ENCODE results near the gene CAPN5. TPM values are rescaled to one million over a fixed set of nuclear protein-coding genes. Genes with fewer than 3 reads are reported as not detected.

Gene CAPN5
- total and polyA plus RNA-seq, 2 of the 13 experiments (the other 11 are each of a cell fraction or from before 2014, with no cell fraction given): 0.27 to 1.2 TPM

GRCh38 chr11:77144857-77145428 lies 78.2 kb downstream of the CAPN5 start (continued):
- TF ChIP-seq, protein P1, sequence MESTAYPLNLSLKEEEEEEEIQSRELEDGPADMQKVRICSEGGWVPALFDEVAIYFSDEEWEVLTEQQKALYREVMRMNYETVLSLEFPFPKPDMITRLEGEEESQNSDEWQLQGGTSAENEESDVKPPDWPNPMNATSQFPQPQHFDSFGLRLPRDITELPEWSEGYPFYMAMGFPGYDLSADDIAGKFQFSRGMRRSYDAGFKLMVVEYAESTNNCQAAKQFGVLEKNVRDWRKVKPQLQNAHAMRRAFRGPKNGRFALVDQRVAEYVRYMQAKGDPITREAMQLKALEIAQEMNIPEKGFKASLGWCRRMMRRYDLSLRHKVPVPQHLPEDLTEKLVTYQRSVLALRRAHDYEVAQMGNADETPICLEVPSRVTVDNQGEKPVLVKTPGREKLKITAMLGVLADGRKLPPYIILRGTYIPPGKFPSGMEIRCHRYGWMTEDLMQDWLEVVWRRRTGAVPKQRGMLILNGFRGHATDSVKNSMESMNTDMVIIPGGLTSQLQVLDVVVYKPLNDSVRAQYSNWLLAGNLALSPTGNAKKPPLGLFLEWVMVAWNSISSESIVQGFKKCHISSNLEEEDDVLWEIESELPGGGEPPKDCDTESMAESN (CRISPR knock-in tag; conservative IDR thresholded peaks at IDR 0.05): peak; percentile 33; the same call in 1 of the 2 replicates
- TF ChIP-seq GATAD1 (CRISPR knock-in tag; IDR thresholded peaks at IDR 0.05) (peak; percentile 29; the same call in 1 of the 2 replicates), YEATS2 (CRISPR knock-in tag; IDR thresholded peaks at IDR 0.05; ENCODE audit: borderline replicate concordance) (no peak), ZNF121 (CRISPR knock-in tag; IDR thresholded peaks at IDR 0.05) (0 out of 2 replicates have a peak, but pooled peaks have one; percentile 24), ZNF720 (CRISPR knock-in tag; IDR thresholded peaks at IDR 0.05) (no peak), RXRB (CRISPR knock-in tag; IDR thresholded peaks at IDR 0.05; ENCODE audit: borderline replicate concordance) (peak; percentile 74; the same call in 1 of the 2 replicates), ZNF263 (CRISPR knock-in tag; IDR thresholded peaks at IDR 0.05) (peak; percentile 93), ZNF543 (CRISPR knock-in tag; IDR thresholded peaks at IDR 0.05) (0 out of 2 replicates have a peak, but pooled peaks have one; percentile 19), NR2F2 (IDR thresholded peaks at IDR 0.05; ENCODE audit: borderline replicate concordance, low read depth) (peak; percentile 60; the same call in 1 of the 2 replicates), RXRA (CRISPR knock-in tag; IDR thresholded peaks at IDR 0.05) (peak; percentile 81), GATAD2A (CRISPR knock-in tag; IDR thresholded peaks at IDR 0.05) (peak; percentile 85), ZNF230 (CRISPR knock-in tag; IDR thresholded peaks at IDR 0.05) (peak; percentile 74; the same call in 1 of the 2 replicates), SOX5 (CRISPR knock-in tag; IDR thresholded peaks at IDR 0.05; ENCODE audit: borderline replicate concordance) (peak; percentile 48; the same call in 1 of the 2 replicates), ZBTB38 (CRISPR knock-in tag; IDR thresholded peaks at IDR 0.05) (peak; percentile 60; the same call in 1 of the 2 replicates), HMG20A (CRISPR knock-in tag; IDR thresholded peaks at IDR 0.05; ENCODE audit: borderline replicate concordance) (peak; percentile 48; the same call in 1 of the 2 replicates), ZGPAT (CRISPR knock-in tag; IDR thresholded peaks at IDR 0.05) (no peak)
- TF ChIP-seq, protein P2, sequence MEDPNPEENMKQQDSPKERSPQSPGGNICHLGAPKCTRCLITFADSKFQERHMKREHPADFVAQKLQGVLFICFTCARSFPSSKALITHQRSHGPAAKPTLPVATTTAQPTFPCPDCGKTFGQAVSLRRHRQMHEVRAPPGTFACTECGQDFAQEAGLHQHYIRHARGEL (CRISPR knock-in tag; IDR thresholded peaks at IDR 0.05): 0 out of 2 replicates have a peak, but pooled peaks have one; percentile 70
- TF ChIP-seq, protein P3, sequence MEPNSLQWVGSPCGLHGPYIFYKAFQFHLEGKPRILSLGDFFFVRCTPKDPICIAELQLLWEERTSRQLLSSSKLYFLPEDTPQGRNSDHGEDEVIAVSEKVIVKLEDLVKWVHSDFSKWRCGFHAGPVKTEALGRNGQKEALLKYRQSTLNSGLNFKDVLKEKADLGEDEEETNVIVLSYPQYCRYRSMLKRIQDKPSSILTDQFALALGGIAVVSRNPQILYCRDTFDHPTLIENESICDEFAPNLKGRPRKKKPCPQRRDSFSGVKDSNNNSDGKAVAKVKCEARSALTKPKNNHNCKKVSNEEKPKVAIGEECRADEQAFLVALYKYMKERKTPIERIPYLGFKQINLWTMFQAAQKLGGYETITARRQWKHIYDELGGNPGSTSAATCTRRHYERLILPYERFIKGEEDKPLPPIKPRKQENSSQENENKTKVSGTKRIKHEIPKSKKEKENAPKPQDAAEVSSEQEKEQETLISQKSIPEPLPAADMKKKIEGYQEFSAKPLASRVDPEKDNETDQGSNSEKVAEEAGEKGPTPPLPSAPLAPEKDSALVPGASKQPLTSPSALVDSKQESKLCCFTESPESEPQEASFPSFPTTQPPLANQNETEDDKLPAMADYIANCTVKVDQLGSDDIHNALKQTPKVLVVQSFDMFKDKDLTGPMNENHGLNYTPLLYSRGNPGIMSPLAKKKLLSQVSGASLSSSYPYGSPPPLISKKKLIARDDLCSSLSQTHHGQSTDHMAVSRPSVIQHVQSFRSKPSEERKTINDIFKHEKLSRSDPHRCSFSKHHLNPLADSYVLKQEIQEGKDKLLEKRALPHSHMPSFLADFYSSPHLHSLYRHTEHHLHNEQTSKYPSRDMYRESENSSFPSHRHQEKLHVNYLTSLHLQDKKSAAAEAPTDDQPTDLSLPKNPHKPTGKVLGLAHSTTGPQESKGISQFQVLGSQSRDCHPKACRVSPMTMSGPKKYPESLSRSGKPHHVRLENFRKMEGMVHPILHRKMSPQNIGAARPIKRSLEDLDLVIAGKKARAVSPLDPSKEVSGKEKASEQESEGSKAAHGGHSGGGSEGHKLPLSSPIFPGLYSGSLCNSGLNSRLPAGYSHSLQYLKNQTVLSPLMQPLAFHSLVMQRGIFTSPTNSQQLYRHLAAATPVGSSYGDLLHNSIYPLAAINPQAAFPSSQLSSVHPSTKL (CRISPR knock-in tag; IDR thresholded peaks at IDR 0.05): peak; percentile 78
- TF ChIP-seq, protein P4, sequence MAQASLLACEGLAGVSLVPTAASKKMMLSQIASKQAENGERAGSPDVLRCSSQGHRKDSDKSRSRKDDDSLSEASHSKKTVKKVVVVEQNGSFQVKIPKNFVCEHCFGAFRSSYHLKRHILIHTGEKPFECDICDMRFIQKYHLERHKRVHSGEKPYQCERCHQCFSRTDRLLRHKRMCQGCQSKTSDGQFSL (CRISPR knock-in tag; IDR thresholded peaks at IDR 0.05): no peak
- TF ChIP-seq, protein P5, sequence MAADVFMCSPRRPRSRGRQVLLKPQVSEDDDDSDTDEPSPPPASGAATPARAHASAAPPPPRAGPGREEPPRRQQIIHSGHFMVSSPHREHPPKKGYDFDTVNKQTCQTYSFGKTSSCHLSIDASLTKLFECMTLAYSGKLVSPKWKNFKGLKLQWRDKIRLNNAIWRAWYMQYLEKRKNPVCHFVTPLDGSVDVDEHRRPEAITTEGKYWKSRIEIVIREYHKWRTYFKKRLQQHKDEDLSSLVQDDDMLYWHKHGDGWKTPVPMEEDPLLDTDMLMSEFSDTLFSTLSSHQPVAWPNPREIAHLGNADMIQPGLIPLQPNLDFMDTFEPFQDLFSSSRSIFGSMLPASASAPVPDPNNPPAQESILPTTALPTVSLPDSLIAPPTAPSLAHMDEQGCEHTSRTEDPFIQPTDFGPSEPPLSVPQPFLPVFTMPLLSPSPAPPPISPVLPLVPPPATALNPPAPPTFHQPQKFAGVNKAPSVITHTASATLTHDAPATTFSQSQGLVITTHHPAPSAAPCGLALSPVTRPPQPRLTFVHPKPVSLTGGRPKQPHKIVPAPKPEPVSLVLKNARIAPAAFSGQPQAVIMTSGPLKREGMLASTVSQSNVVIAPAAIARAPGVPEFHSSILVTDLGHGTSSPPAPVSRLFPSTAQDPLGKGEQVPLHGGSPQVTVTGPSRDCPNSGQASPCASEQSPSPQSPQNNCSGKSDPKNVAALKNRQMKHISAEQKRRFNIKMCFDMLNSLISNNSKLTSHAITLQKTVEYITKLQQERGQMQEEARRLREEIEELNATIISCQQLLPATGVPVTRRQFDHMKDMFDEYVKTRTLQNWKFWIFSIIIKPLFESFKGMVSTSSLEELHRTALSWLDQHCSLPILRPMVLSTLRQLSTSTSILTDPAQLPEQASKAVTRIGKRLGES (CRISPR knock-in tag; IDR thresholded peaks at IDR 0.05; ENCODE audit: borderline replicate concordance): no peak

Measured in HepG2 (cell line).